OCI-LY3 (cell line): ENCODE data around the gene TERF2IP.

Source experiments
- H2AFZ ChIP-seq: fragments of 200-600, 300-600 bp; shearing (Covaris generic); 2 replicates; pipeline ENCODE4 v1.6.0; 2014; ENCODE audit warnings: antibody characterized with exemption, low read depth, low read length
- H3K27ac ChIP-seq: fragments of 200-600, 300-600 bp; sonication (generic); 2 replicates; pipeline ENCODE4 v1.5.1; 2014; ENCODE audit warnings: mild to moderate bottlenecking, low read length, moderate library complexity, mixed read lengths
- H3K27me3 ChIP-seq: fragments of 200-600, 300-600 bp; sonication (generic); 2 replicates; pipeline ENCODE4 v1.6.1; 2014; ENCODE audit warnings: low read depth, low read length, mixed read lengths
- H3K36me3 ChIP-seq: fragments of 200-600, 300-600 bp; sonication (generic); replicated peaks from 2 replicates; pipeline ENCODE3; 2014; ENCODE audit warnings: low read depth, low read length, mixed read lengths
- H3K4me1 ChIP-seq: fragments of 300-600, 200-600 bp; sonication (generic); 2 replicates; pipeline ENCODE4 v1.6.1; 2014; ENCODE audit warnings: low read length, mixed read lengths
- H3K4me2 ChIP-seq: fragments of 200-600, 300-600 bp; sonication (generic); 2 replicates; pipeline ENCODE4 v1.6.1; 2014; ENCODE audit warnings: low read length, mixed read lengths
- H3K4me3 ChIP-seq: fragments of 300-600, 200-600 bp; sonication (generic); 2 replicates; pipeline ENCODE4 v1.5.1; 2014; ENCODE audit warnings: antibody characterized with exemption, mild to moderate bottlenecking, low read length, moderate library complexity
- H3K79me2 ChIP-seq: fragments of 300-600, 200-600 bp; shearing (Covaris generic); 2 replicates; pipeline ENCODE4 v1.6.1; 2014; ENCODE audit warnings: mild to moderate bottlenecking, low read length, mixed read lengths
- H3K9ac ChIP-seq: fragments of 300-600, 200-600 bp; shearing (Covaris generic); 2 replicates; pipeline ENCODE4 v1.6.0; 2014; ENCODE audit warnings: mild to moderate bottlenecking, low read length, moderate library complexity
- H3K9me3 ChIP-seq: fragments of 200-600, 300-600 bp; shearing (Covaris generic); 2 replicates; pipeline ENCODE4 v1.6.1; 2014; ENCODE audit warnings: low read length, mixed read lengths; ENCODE audit not compliant: insufficient read depth
- H4K20me1 ChIP-seq: fragments of 200-600, 300-600 bp; sonication (generic); 2 replicates; pipeline ENCODE4 v1.6.1; 2016; ENCODE audit warnings: low read length, mixed read lengths; ENCODE audit not compliant: insufficient read depth
- CTCF ChIP-seq: fragments of 200-600, 300-600 bp; sonication (generic); IDR thresholded peaks from 2 replicates; pipeline ENCODE4 v1.5.1; 2014; ENCODE audit warnings: antibody characterized with exemption, low read length, low read depth
- EZH2phosphoT487 ChIP-seq: fragments of 200-600 bp; shearing (Covaris generic); IDR thresholded peaks from 2 replicates; pipeline ENCODE4 v1.6.1; 2018; ENCODE audit warnings: antibody characterized with exemption, mixed run types, low read depth

TERF2IP gene

GRCh38 chr16:75660726-75661302, 13.2 kb downstream of the TERF2IP start:
- H3K79me2 ChIP-seq, result no peaks in the 10 kb centered on the region
- H3K4me1 ChIP-seq, result no peaks in the 10 kb centered on the region
- no peak overlapping the region for H3K4me3 ChIP-seq
- H3K9me3 ChIP-seq, result no peaks in the 10 kb centered on the region
- no peak overlapping the region for H3K27ac ChIP-seq
- H2AFZ ChIP-seq, result no peak overlapping the region
- no peaks in the 10 kb centered on the region for H3K27me3 ChIP-seq
- no peak for TF ChIP-seq CTCF
- TF ChIP-seq EZH2phosphoT487, result no peak
- 0 out of 2 replicates have a peak, but pooled peaks cover 4% of the 10 kb centered on the region for H4K20me1 ChIP-seq
- no peak overlapping the region for H3K4me2 ChIP-seq
- H3K36me3 ChIP-seq, result peaks cover 37% of the 10 kb centered on the region
- H3K9ac ChIP-seq, result no peak overlapping the region

GRCh38 chr16:75667503-75667902, 19.9 kb downstream of the TERF2IP start:
- no peak overlapping the region for H3K9ac ChIP-seq
- no peak overlapping the region for H2AFZ ChIP-seq
- H3K4me2 ChIP-seq, result no peak overlapping the region
- TF ChIP-seq EZH2phosphoT487 (no peak), CTCF (no peak)
- peaks cover 4% of the 10 kb centered on the region for H3K36me3 ChIP-seq
- H3K27me3 ChIP-seq, result no peaks in the 10 kb centered on the region
- H3K27ac ChIP-seq, result no peak overlapping the region
- H4K20me1 ChIP-seq, result no peaks in the 10 kb centered on the region
- H3K9me3 ChIP-seq, result no peaks in the 10 kb centered on the region
- no peak overlapping the region for H3K4me3 ChIP-seq
- H3K4me1 ChIP-seq, result no peaks in the 10 kb centered on the region
- no peaks in the 10 kb centered on the region for H3K79me2 ChIP-seq

GRCh38 chr16:75676909-75677308, 29.3 kb downstream of the TERF2IP start, which contains the start of gene CPHXL2:
CPHXL2 (minus strand) TSS chr16:75677009; CDS start chr16:75676999, 10 bp downstream.
- no peaks in the 10 kb centered on the region for H3K9me3 ChIP-seq
- H3K79me2 ChIP-seq, result no peaks in the 10 kb centered on the region
- H3K36me3 ChIP-seq, result no peaks in the 10 kb centered on the region
- no peak within 1 kb of the TSS for H3K9ac ChIP-seq
- no peaks in the 10 kb centered on the region for H3K27me3 ChIP-seq
- TF ChIP-seq EZH2phosphoT487 (no peak), CTCF (no peak)
- H3K4me3 ChIP-seq, result no peak within 1 kb of the TSS
- H3K4me1 ChIP-seq, result no peaks in the 10 kb centered on the region
- no peaks in the 10 kb centered on the region for H4K20me1 ChIP-seq
- no peak within 1 kb of the TSS for H3K4me2 ChIP-seq
- no peak within 1 kb of the TSS for H3K27ac ChIP-seq
- H2AFZ ChIP-seq, result no peak within 1 kb of the TSS

- Histone ChIP-seq H3K79me2 (no peaks in the 10 kb centered on the region), H3K27me3 (no peaks in the 10 kb centered on the region), H3K4me3 (no peak overlapping the region), H4K20me1 (no peaks in the 10 kb centered on the region), H3K36me3 (no peaks in the 10 kb centered on the region), H2AFZ (no peak overlapping the region), H3K9ac (no peak overlapping the region), H3K4me1 (no peaks in the 10 kb centered on the region), H3K4me2 (no peak overlapping the region), H3K27ac (no peak overlapping the region), H3K9me3 (no peaks in the 10 kb centered on the region)
- no peak for TF ChIP-seq EZH2phosphoT487
Measured at GRCh38 chr16:75679366-75679765, 31.8 kb downstream of the TERF2IP start.
